ENCODE measurements around the gene GLT6D1. TPM values are rescaled to one million over a fixed set of nuclear protein-coding genes. Genes with fewer than 3 reads are reported as not detected.

The GLT6D1 gene
- total RNA-seq, 2 experiments from 2014 or later = not detected

GRCh38 chr9:135605238-135605781, 34.0 kb downstream of the GLT6D1 start:
- Histone ChIP-seq H2AFZ (ENCODE audit: low read length) (no peak overlapping the region), H3K9me3 (ENCODE audit: low read length) (no peaks in the 10 kb centered on the region), H4K20me1 (ENCODE audit: insufficient read depth, low read length) (no peaks in the 10 kb centered on the region), H3K27ac (ENCODE audit: low read depth, low read length, poor library complexity, severe bottlenecking) (no peak overlapping the region), H3K36me3 (ENCODE audit: insufficient read depth, low read length) (no peaks in the 10 kb centered on the region), H3K79me2 (ENCODE audit: insufficient read depth, low read depth, low read length) (no peaks in the 10 kb centered on the region), H3K4me1 (ENCODE audit: insufficient read depth, low read length, poor library complexity, severe bottlenecking) (no peaks in the 10 kb centered on the region), H3K4me2 (ENCODE audit: low read length) (no peak overlapping the region), H3K4me3 (ENCODE audit: low read depth, low read length, poor library complexity, severe bottlenecking) (no peak overlapping the region), H3K9me2 (ENCODE audit: insufficient read depth, low read length) (no peaks in the 10 kb centered on the region)
- ChIA-PET CTCF (ENCODE audit: unreplicated experiment) (no interaction called here), POLR2A (no interaction called here)
- no TSS peak for BruUV-seq (replicated peaks)
- TF ChIP-seq EZH2phosphoT487 (IDR thresholded peaks at IDR 0.05; ENCODE audit: borderline replicate concordance, low read depth, low read length) (no peak), CTCF (conservative IDR thresholded peaks at IDR 0.05; ENCODE audit: low read length) (no peak)
- DNase-seq (ENCODE audit: low spot score) = no peak
- intact Hi-C loops (cut with micrococcal nuclease; ENCODE audit: unreplicated experiment) = no loop called here

GRCh38 chr9:135604437-135605237, 34.7 kb downstream of the GLT6D1 start:
- no peak overlapping the region for H3K27ac ChIP-seq (ENCODE audit: low read depth, low read length, poor library complexity, severe bottlenecking)
- no peaks in the 10 kb centered on the region for H3K4me1 ChIP-seq (ENCODE audit: insufficient read depth, low read length, poor library complexity, severe bottlenecking)
- no peak overlapping the region for H3K4me2 ChIP-seq (ENCODE audit: low read length)
- ChIA-PET POLR2A (no interaction called here), CTCF (ENCODE audit: unreplicated experiment) (no interaction called here)
- no peaks in the 10 kb centered on the region for H3K9me3 ChIP-seq (ENCODE audit: low read length)
- H4K20me1 ChIP-seq (ENCODE audit: insufficient read depth, low read length) = no peaks in the 10 kb centered on the region
- intact Hi-C loops (cut with micrococcal nuclease; ENCODE audit: unreplicated experiment) = loop anchor here (5.0 kb wide), 1 partner anchor 518 kb away; no protein-coding TSS in a partner anchor
- H3K4me3 ChIP-seq (ENCODE audit: low read depth, low read length, poor library complexity, severe bottlenecking) = no peak overlapping the region
- TF ChIP-seq EZH2phosphoT487 (IDR thresholded peaks at IDR 0.05; ENCODE audit: borderline replicate concordance, low read depth, low read length) (no peak), CTCF (conservative IDR thresholded peaks at IDR 0.05; ENCODE audit: low read length) (no peak)
- DNase-seq (ENCODE audit: low spot score) = no peak
- no TSS peak for BruUV-seq (replicated peaks)
- H2AFZ ChIP-seq (ENCODE audit: low read length) = no peak overlapping the region
- no peaks in the 10 kb centered on the region for H3K79me2 ChIP-seq (ENCODE audit: insufficient read depth, low read depth, low read length)
- H3K36me3 ChIP-seq (ENCODE audit: insufficient read depth, low read length) = no peaks in the 10 kb centered on the region
- no peaks in the 10 kb centered on the region for H3K9me2 ChIP-seq (ENCODE audit: insufficient read depth, low read length)

All from OCI-LY7 (cell line).